Lung (tissue), 12 donors: Measurements from ENCODE around the gene PPM1J. TPM values are rescaled to one million over a fixed set of nuclear protein-coding genes. Genes with fewer than 3 reads are reported as not detected.
A peak's percentile ranks its signal among the peaks of the same experiment; 100 is the strongest.

Experiments used
- ATAC-seq: fragments of 200-7000 bp; cut with Tn5 transposase; one replicate; pipeline ENCODE4 v1.9.1; 2020; ENCODE audit warnings: moderate number of reproducible peaks; ENCODE audit not compliant: insufficient read depth, low FRiP score
- DNase-seq, 3 donors: peaks; one replicate each; pipeline ENCODE4 v3.0.0-alpha.2; 2013 to 2017
- H3K27ac ChIP-seq, 2 donors: one replicate each; pipeline ENCODE4 v1.5.1; 2013; ENCODE audit warnings: mild to moderate bottlenecking in 2 of 2, moderate library complexity in 2 of 2, control low read depth in 1 of 2, inconsistent platforms in 1 of 2, low read depth in 1 of 2, low read length in 1 of 2
- H3K27me3 ChIP-seq, 3 donors: one replicate each; pipeline ENCODE4 v1.5.1; 2013; ENCODE audit warnings: low read length in 2 of 3; ENCODE audit not compliant: control insufficient read depth in 3 of 3, insufficient read depth in 3 of 3
- H3K36me3 ChIP-seq, 4 donors: one replicate each; pipeline ENCODE4 v1.5.1; 2013; ENCODE audit warnings: low read length in 4 of 4, mild to moderate bottlenecking in 1 of 4, moderate library complexity in 1 of 4; ENCODE audit not compliant: control insufficient read depth in 4 of 4, insufficient read depth in 4 of 4
- H3K4me1 ChIP-seq, 5 donors: one replicate each; pipeline ENCODE4 v1.5.1; 2013; ENCODE audit warnings: low read length in 5 of 5, mild to moderate bottlenecking in 2 of 5, moderate library complexity in 1 of 5; ENCODE audit not compliant: control insufficient read depth in 5 of 5, insufficient read depth in 5 of 5
- H3K4me3 ChIP-seq: one replicate; pipeline ENCODE4 v1.5.1; 2013; ENCODE audit warnings: mild to moderate bottlenecking, control low read depth, moderate library complexity
- H3K9ac ChIP-seq, 2 donors: one replicate each; pipeline ENCODE4 v1.5.1; 2013; ENCODE audit warnings: low read length in 2 of 2, control low read depth in 1 of 2; ENCODE audit not compliant: insufficient read depth in 1 of 2
- H3K9me3 ChIP-seq, 4 donors: one replicate each; pipeline ENCODE4 v1.5.1; 2013; ENCODE audit warnings: low read length in 3 of 4, mild to moderate bottlenecking in 1 of 4, moderate library complexity in 1 of 4; ENCODE audit not compliant: control insufficient read depth in 4 of 4, insufficient read depth in 3 of 4
- CTCF ChIP-seq: IDR thresholded peaks from 2 replicates; pipeline ENCODE4 v1.5.1; 2012; ENCODE audit warnings: mild to moderate bottlenecking; ENCODE audit errors: control extremely low read depth, extremely low read depth
- WGBS, 2 donors: extraction: QIAGEN DNeasy Blood & Tissue Kit; methylation state at CpG; one replicate each; pipeline ENCODE4 v1.1.7; 2013; 5-methylcytosine and 5-hydroxymethylcytosine counted together
- polyA plus RNA-seq, 2 donors: library from polyadenylated mRNA; stranded (reverse); fragments of 200-250 nt; gene quantifications; one replicate each; pipeline ENCODE4 v1.2.1, GENCODE V29; 2013
- total RNA-seq, 2 donors: library from RNA; depleted of rRNA in 1 of 2; stranded (reverse); fragments of >200 nt in 1 of 2; gene quantifications; one replicate each; pipeline ENCODE4 v1.2.1, GENCODE V29; 2014 to 2021
- donor health status: control.
- donor health status: control.
- donor health status: Bipolar disorder and iron deficiency.
- donor health status: healthy.
- donor health status: DM: yes; HTN: yes; CAD: no.

Gene PPM1J
- total and polyA plus RNA-seq, 4 donors = 0.45 to 0.92 (median 0.64) TPM; not detected in 1

- Histone ChIP-seq H3K36me3 (peaks cover 0 to 3% (median 2%) of the 10 kb centered on the region in 4 donors), H3K9me3 (no peaks in the 10 kb centered on the region), H3K4me1 (peaks cover 4 to 21% (median 6%) of the 10 kb centered on the region in 5 donors), H3K27ac (no peak overlapping the region), H3K9ac (no peak overlapping the region), H3K27me3 (no peaks in the 10 kb centered on the region), H3K4me3 (no peak overlapping the region)
- no peak for ATAC-seq
- WGBS, 2 donors = 99% methylated on average over 4 of the region's 4 CpGs
- DNase-seq = no peak
- TF ChIP-seq CTCF = no peak
Measured at GRCh38 chr1:112677501-112677900, 37.6 kb downstream of the PPM1J start.

- H3K9ac ChIP-seq = no peak overlapping the region
- DNase-seq (no peak), ATAC-seq (no peak)
- H3K27me3 ChIP-seq = no peaks in the 10 kb centered on the region
- no peak for TF ChIP-seq CTCF
- H3K27ac ChIP-seq = no peak overlapping the region
- peaks cover 4 to 21% (median 6%) of the 10 kb centered on the region in 5 donors for H3K4me1 ChIP-seq
- WGBS, 2 donors = 76 to 87% methylated on average over 3 of the region's 3 CpGs
- no peak overlapping the region for H3K4me3 ChIP-seq
- no peaks in the 10 kb centered on the region for H3K9me3 ChIP-seq
- H3K36me3 ChIP-seq = peaks cover 0 to 6% (median 2%) of the 10 kb centered on the region in 4 donors
Measured at GRCh38 chr1:112676543-112676942, 38.6 kb downstream of the PPM1J start.

- no peak for TF ChIP-seq CTCF
- WGBS, 2 donors = 42 to 63% methylated on average over 7 of the region's 7 CpGs
- peak overlapping the region; percentile 71 to 89 for H3K9ac ChIP-seq
- H3K27me3 ChIP-seq = no peaks in the 10 kb centered on the region
- H3K4me1 ChIP-seq = peaks cover 4 to 21% (median 6%) of the 10 kb centered on the region in 5 donors
- DNase-seq (no peak), ATAC-seq (no peak)
- H3K4me3 ChIP-seq = peak overlapping the region; percentile 74
- peak overlapping the region in 1 of 2 donors; percentile 93 for H3K27ac ChIP-seq
- peaks cover 0 to 7% (median 2%) of the 10 kb centered on the region in 4 donors for H3K36me3 ChIP-seq
- H3K9me3 ChIP-seq = no peaks in the 10 kb centered on the region
Measured at GRCh38 chr1:112675728-112676381, 39.3 kb downstream of the PPM1J start.
